Measurements from ENCODE around the gene TPK1. TPM values are rescaled to one million over a fixed set of nuclear protein-coding genes. Genes with fewer than 3 reads are reported as not detected.

The TPK1 gene
- total RNA-seq, 2 donors from 2014 or later, result 9.9 to 16.1 TPM

- no peak for DNase-seq (ENCODE audit: low spot score)
- intact Hi-C loops (cut with DNase I), result no loop called here
Measured at GRCh38 chr7:144518360-144518759, 317.5 kb downstream of the TPK1 start.

GRCh38 chr7:144517749-144518148, 318.1 kb downstream of the TPK1 start:
- intact Hi-C loops (cut with DNase I), result no loop called here
- no peak for DNase-seq (ENCODE audit: low spot score)

GRCh38 chr7:144516729-144517525, 318.9 kb downstream of the TPK1 start:
- no peak for DNase-seq (ENCODE audit: low spot score)
- intact Hi-C loops (cut with DNase I), result no loop called here

GRCh38 chr7:144513334-144513733, 322.5 kb downstream of the TPK1 start:
- no peak for DNase-seq (ENCODE audit: low spot score)
- intact Hi-C loops (cut with DNase I), result no loop called here

- no peak for DNase-seq (ENCODE audit: low spot score)
- intact Hi-C loops (cut with DNase I), result no loop called here
Measured at GRCh38 chr7:144510621-144511020, 325.2 kb downstream of the TPK1 start.

- intact Hi-C loops (cut with DNase I), result no loop called here
- DNase-seq (ENCODE audit: low spot score), result no peak
Measured at GRCh38 chr7:144508702-144509101, 327.2 kb downstream of the TPK1 start.

- no peak for DNase-seq (ENCODE audit: low spot score)
- intact Hi-C loops (cut with DNase I), result no loop called here
Measured at GRCh38 chr7:144503215-144503614, 332.6 kb downstream of the TPK1 start.

GRCh38 chr7:144500225-144500624, 335.6 kb downstream of the TPK1 start:
- no peak for DNase-seq (ENCODE audit: low spot score)
- intact Hi-C loops (cut with DNase I), result no loop called here

- no peak for DNase-seq (ENCODE audit: low spot score)
- intact Hi-C loops (cut with DNase I), result no loop called here
Measured at GRCh38 chr7:144497282-144497681, 338.6 kb downstream of the TPK1 start.

- intact Hi-C loops (cut with DNase I), result no loop called here
- DNase-seq (ENCODE audit: low spot score), result no peak
Measured at GRCh38 chr7:144494355-144494754, 341.5 kb downstream of the TPK1 start.

GRCh38 chr7:144489504-144489903, 346.3 kb downstream of the TPK1 start:
- no peak for DNase-seq (ENCODE audit: low spot score)
- intact Hi-C loops (cut with DNase I), result no loop called here

- intact Hi-C loops (cut with DNase I), result no loop called here
- no peak for DNase-seq (ENCODE audit: low spot score)
Measured at GRCh38 chr7:144488977-144489376, 346.9 kb downstream of the TPK1 start.

- intact Hi-C loops (cut with DNase I), result no loop called here
- no peak for DNase-seq (ENCODE audit: low spot score)
Measured at GRCh38 chr7:144487901-144488300, 348.0 kb downstream of the TPK1 start.

- intact Hi-C loops (cut with DNase I), result no loop called here
- DNase-seq (ENCODE audit: low spot score), result no peak
Measured at GRCh38 chr7:144484445-144484844, 351.4 kb downstream of the TPK1 start.

GRCh38 chr7:144483189-144483588, 352.7 kb downstream of the TPK1 start:
- no peak for DNase-seq (ENCODE audit: low spot score)
- intact Hi-C loops (cut with DNase I), result no loop called here

- DNase-seq (ENCODE audit: low spot score), result no peak
- intact Hi-C loops (cut with DNase I), result no loop called here
Measured at GRCh38 chr7:144481833-144482232, 354.0 kb downstream of the TPK1 start.

- intact Hi-C loops (cut with DNase I), result no loop called here
- no peak for DNase-seq (ENCODE audit: low spot score)
Measured at GRCh38 chr7:144477348-144477747, 358.5 kb downstream of the TPK1 start.

- intact Hi-C loops (cut with DNase I), result no loop called here
- DNase-seq (ENCODE audit: low spot score), result no peak
Measured at GRCh38 chr7:144474800-144475615, 360.8 kb downstream of the TPK1 start.

- DNase-seq (ENCODE audit: low spot score), result no peak
- intact Hi-C loops (cut with DNase I), result no loop called here
Measured at GRCh38 chr7:144474363-144474762, 361.5 kb downstream of the TPK1 start.

GRCh38 chr7:144473908-144474307, 361.9 kb downstream of the TPK1 start:
- no peak for DNase-seq (ENCODE audit: low spot score)
- intact Hi-C loops (cut with DNase I), result no loop called here

GRCh38 chr7:144470078-144470477, 365.8 kb downstream of the TPK1 start:
- intact Hi-C loops (cut with DNase I), result no loop called here
- no peak for DNase-seq (ENCODE audit: low spot score)
